ENCODE measurements around the gene SFPQ. TPM values are rescaled to one million over a fixed set of nuclear protein-coding genes. Genes with fewer than 3 reads are reported as not detected.

SFPQ gene
- total RNA-seq, 1 donor from 2014 or later: 147 TPM

GRCh38 chr1:35184495-35185199, 8.3 kb downstream of the SFPQ start:
- FAIRE-seq (no peak), DNase-seq (ENCODE audit: low read depth) (no peak)
- TF ChIP-seq, protein P1, sequence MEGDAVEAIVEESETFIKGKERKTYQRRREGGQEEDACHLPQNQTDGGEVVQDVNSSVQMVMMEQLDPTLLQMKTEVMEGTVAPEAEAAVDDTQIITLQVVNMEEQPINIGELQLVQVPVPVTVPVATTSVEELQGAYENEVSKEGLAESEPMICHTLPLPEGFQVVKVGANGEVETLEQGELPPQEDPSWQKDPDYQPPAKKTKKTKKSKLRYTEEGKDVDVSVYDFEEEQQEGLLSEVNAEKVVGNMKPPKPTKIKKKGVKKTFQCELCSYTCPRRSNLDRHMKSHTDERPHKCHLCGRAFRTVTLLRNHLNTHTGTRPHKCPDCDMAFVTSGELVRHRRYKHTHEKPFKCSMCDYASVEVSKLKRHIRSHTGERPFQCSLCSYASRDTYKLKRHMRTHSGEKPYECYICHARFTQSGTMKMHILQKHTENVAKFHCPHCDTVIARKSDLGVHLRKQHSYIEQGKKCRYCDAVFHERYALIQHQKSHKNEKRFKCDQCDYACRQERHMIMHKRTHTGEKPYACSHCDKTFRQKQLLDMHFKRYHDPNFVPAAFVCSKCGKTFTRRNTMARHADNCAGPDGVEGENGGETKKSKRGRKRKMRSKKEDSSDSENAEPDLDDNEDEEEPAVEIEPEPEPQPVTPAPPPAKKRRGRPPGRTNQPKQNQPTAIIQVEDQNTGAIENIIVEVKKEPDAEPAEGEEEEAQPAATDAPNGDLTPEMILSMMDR (IDR thresholded peaks at IDR 0.05; ENCODE audit: insufficient read depth, low read length, severe bottlenecking): no peak
- Histone ChIP-seq H3K36me3 (ENCODE audit: control insufficient read depth, insufficient read depth, low read length) (peaks cover 42% of the 10 kb centered on the region), H3K27me3 (ENCODE audit: control insufficient read depth, insufficient read depth, low read length) (no peaks in the 10 kb centered on the region), H3K4me3 (ENCODE audit: low read depth, low read length) (no peak overlapping the region)

GRCh38 chr1:35181790-35182455, 11.0 kb downstream of the SFPQ start:
- Histone ChIP-seq H3K4me3 (ENCODE audit: low read depth, low read length) (no peak overlapping the region), H3K27me3 (ENCODE audit: control insufficient read depth, insufficient read depth, low read length) (no peaks in the 10 kb centered on the region), H3K36me3 (ENCODE audit: control insufficient read depth, insufficient read depth, low read length) (peaks cover 37% of the 10 kb centered on the region)
- TF ChIP-seq, protein P1 (IDR thresholded peaks at IDR 0.05; ENCODE audit: insufficient read depth, low read length, severe bottlenecking): no peak
- DNase-seq (ENCODE audit: low read depth) (no peak), FAIRE-seq (no peak)

GRCh38 chr1:35180776-35181374, 12.1 kb downstream of the SFPQ start:
- TF ChIP-seq, protein P1 (IDR thresholded peaks at IDR 0.05; ENCODE audit: insufficient read depth, low read length, severe bottlenecking): no peak
- FAIRE-seq: no peak
- no peaks in the 10 kb centered on the region for H3K27me3 ChIP-seq (ENCODE audit: control insufficient read depth, insufficient read depth, low read length)
- H3K36me3 ChIP-seq (ENCODE audit: control insufficient read depth, insufficient read depth, low read length): peaks cover 31% of the 10 kb centered on the region
- DNase-seq (ENCODE audit: low read depth): no peak
- H3K4me3 ChIP-seq (ENCODE audit: low read depth, low read length): no peak overlapping the region

- H3K36me3 ChIP-seq (ENCODE audit: control insufficient read depth, insufficient read depth, low read length): peaks cover 29% of the 10 kb centered on the region
- no peak for FAIRE-seq
- TF ChIP-seq, protein P1 (IDR thresholded peaks at IDR 0.05; ENCODE audit: insufficient read depth, low read length, severe bottlenecking): no peak
Measured at GRCh38 chr1:35179908-35180307, 13.0 kb downstream of the SFPQ start.

GRCh38 chr1:35178874-35179380, 14.0 kb downstream of the SFPQ start:
- FAIRE-seq (no peak), DNase-seq (ENCODE audit: low read depth) (no peak)
- TF ChIP-seq, protein P1 (IDR thresholded peaks at IDR 0.05; ENCODE audit: insufficient read depth, low read length, severe bottlenecking): no peak
- Histone ChIP-seq H3K27me3 (ENCODE audit: control insufficient read depth, insufficient read depth, low read length) (no peaks in the 10 kb centered on the region), H3K36me3 (ENCODE audit: control insufficient read depth, insufficient read depth, low read length) (peaks cover 23% of the 10 kb centered on the region), H3K4me3 (ENCODE audit: low read depth, low read length) (no peak overlapping the region)

More at GRCh38 chr1:35179908-35180307, 13.0 kb downstream of the SFPQ start:
- Histone ChIP-seq H3K4me3 (ENCODE audit: low read depth, low read length) (no peak overlapping the region), H3K27me3 (ENCODE audit: control insufficient read depth, insufficient read depth, low read length) (no peaks in the 10 kb centered on the region)
- DNase-seq (ENCODE audit: low read depth): no peak

Measured in bronchial epithelial cell (primary cell).